CD8-positive, alpha-beta memory T cell (primary cell): ENCODE results near the gene FOXF2. TPM values are rescaled to one million over a fixed set of nuclear protein-coding genes. Genes with fewer than 3 reads are reported as not detected.

Source experiments
- CTCF ChIA-PET: fragments of 350-600 bp; sonication (Branson Sonifier 250); formaldehyde crosslinking; loops from one replicate; lab custom pipeline; 2021; ENCODE audit warnings: antibody characterized with exemption; lab: Charles Lee
- POLR2A ChIA-PET: fragments of 350-600 bp; sonication (Branson Sonifier 250); formaldehyde crosslinking; loops from one replicate; lab custom pipeline; 2021; ENCODE audit warnings: antibody characterized with exemption; lab: Charles Lee
- DNase-seq, 5 donors: peaks; one replicate each; pipeline versions ENCODE4 v3.0.0 to v3.0.0-alpha.2; 2020 to 2022; ENCODE audit warnings: mixed read lengths in 1 of 5
- H3K27ac ChIP-seq: one replicate; pipeline ENCODE4 v1.7.0; 2013; ENCODE audit warnings: low read depth, mild to moderate bottlenecking, low read length, moderate library complexity
- H3K27me3 ChIP-seq: 2 replicates; pipeline ENCODE4 v1.7.0; 2013; ENCODE audit warnings: low read length, mild to moderate bottlenecking; ENCODE audit not compliant: insufficient read depth, poor library complexity, severe bottlenecking
- H3K36me3 ChIP-seq: 2 replicates; pipeline ENCODE4 v1.7.0; 2013; ENCODE audit warnings: mild to moderate bottlenecking, low read length, moderate library complexity; ENCODE audit not compliant: insufficient read depth
- H3K4me1 ChIP-seq: 2 replicates; pipeline ENCODE4 v1.7.0; 2013; ENCODE audit warnings: mild to moderate bottlenecking, low read length, moderate library complexity; ENCODE audit not compliant: insufficient read depth
- H3K4me3 ChIP-seq: 2 replicates; pipeline ENCODE4 v1.7.0; 2013; ENCODE audit warnings: mild to moderate bottlenecking, low read length
- H3K9me3 ChIP-seq: 2 replicates; pipeline ENCODE4 v1.7.0; 2013; ENCODE audit warnings: mild to moderate bottlenecking, low read length
- H3K27ac Mint-ChIP-seq, 8 donors: one replicate each; pipeline ENCODE4 v1.8.0; 2020 to 2021; ENCODE audit warnings: mixed read lengths in 8 of 8, mild to moderate bottlenecking in 6 of 8, inconsistent platforms in 3 of 8, moderate library complexity in 3 of 8
- H3K27me3 Mint-ChIP-seq, 2 donors: one replicate each; pipeline ENCODE4 v1.8.0; 2020 to 2021; ENCODE audit warnings: mixed read lengths in 2 of 2, mild to moderate bottlenecking in 1 of 2, moderate library complexity in 1 of 2
- H3K36me3 Mint-ChIP-seq, 3 donors: one replicate each; pipeline ENCODE4 v1.8.0; 2020 to 2021; ENCODE audit warnings: mixed read lengths in 3 of 3, inconsistent platforms in 1 of 3, mild to moderate bottlenecking in 1 of 3
- H3K4me1 Mint-ChIP-seq, 3 donors: one replicate each; pipeline ENCODE4 v1.8.0; 2020 to 2021; ENCODE audit warnings: mixed read lengths in 3 of 3, inconsistent platforms in 1 of 3, mild to moderate bottlenecking in 1 of 3
- H3K4me3 Mint-ChIP-seq, 7 donors: one replicate each; pipeline ENCODE4 v1.8.0; 2020 to 2021; ENCODE audit warnings: mixed read lengths in 7 of 7, mild to moderate bottlenecking in 6 of 7, moderate library complexity in 4 of 7, inconsistent platforms in 2 of 7
- H3K9me3 Mint-ChIP-seq, 5 donors: one replicate each; pipeline ENCODE4 v1.8.0; 2020 to 2022; ENCODE audit warnings: mixed read lengths in 5 of 5, mild to moderate bottlenecking in 3 of 5, moderate library complexity in 2 of 5, inconsistent platforms in 1 of 5
- polyA plus RNA-seq: library from polyadenylated mRNA; unstranded; fragments of 300-500 nt; fragmentation: Illumina TruSeq; gene quantifications from one replicate; pipeline ENCODE4 v1.2.3, GENCODE V29; 2021
- total RNA-seq, 2 experiments: library from RNA; stranded (reverse); gene quantifications; one replicate each; pipeline ENCODE4 v1.2.3, GENCODE V29; 2021

The FOXF2 gene
- total and polyA plus RNA-seq, 3 experiments from 2014 or later, result not detected

DNA sequence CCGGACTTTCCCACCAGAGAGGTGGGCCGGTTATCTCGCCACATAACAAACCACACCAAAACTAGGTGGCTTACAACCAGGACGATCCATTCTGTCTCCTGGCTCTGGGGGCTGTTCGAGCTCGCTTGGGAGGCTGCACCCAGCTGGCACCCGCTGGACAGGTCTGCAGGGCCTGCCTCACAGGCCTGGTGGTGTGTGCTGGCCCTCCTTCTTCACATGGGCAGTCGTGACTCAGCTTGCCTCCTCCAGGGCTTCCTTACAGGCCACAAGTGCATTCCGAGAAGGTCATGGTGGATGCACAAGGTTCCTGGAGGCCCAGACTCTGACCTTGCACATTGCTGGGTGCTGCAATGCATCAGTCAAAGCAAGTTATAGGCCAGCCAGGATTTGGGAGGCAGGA is 34.2 kb downstream of the FOXF2 start:
- Histone ChIP-seq H3K27ac (no peak overlapping the region), H3K4me1 (no peaks in the 10 kb centered on the region), H3K36me3 (no peaks in the 10 kb centered on the region), H3K4me3 (no peak overlapping the region), H3K27me3 (no peaks in the 10 kb centered on the region), H3K9me3 (no peaks in the 10 kb centered on the region)
- no peak for DNase-seq
- H3K4me1 Mint-ChIP-seq, result peaks cover 0 to 6% (median 3%) of the 10 kb centered on the region in 3 donors
- ChIA-PET CTCF (interaction anchor here (2.0 kb wide), 1 partner anchor 26 kb away, joined by 6 read pairs; no protein-coding TSS in a partner anchor), POLR2A (no interaction called here)
- H3K27me3 Mint-ChIP-seq, result peaks cover 12 to 46% of the 10 kb centered on the region in 2 donors
- no peak overlapping the region for H3K27ac Mint-ChIP-seq
- no peak overlapping the region for H3K4me3 Mint-ChIP-seq
- peaks cover 2 to 10% (median 8%) of the 10 kb centered on the region in 5 donors for H3K9me3 Mint-ChIP-seq
- no peaks in the 10 kb centered on the region for H3K36me3 Mint-ChIP-seq

DNA sequence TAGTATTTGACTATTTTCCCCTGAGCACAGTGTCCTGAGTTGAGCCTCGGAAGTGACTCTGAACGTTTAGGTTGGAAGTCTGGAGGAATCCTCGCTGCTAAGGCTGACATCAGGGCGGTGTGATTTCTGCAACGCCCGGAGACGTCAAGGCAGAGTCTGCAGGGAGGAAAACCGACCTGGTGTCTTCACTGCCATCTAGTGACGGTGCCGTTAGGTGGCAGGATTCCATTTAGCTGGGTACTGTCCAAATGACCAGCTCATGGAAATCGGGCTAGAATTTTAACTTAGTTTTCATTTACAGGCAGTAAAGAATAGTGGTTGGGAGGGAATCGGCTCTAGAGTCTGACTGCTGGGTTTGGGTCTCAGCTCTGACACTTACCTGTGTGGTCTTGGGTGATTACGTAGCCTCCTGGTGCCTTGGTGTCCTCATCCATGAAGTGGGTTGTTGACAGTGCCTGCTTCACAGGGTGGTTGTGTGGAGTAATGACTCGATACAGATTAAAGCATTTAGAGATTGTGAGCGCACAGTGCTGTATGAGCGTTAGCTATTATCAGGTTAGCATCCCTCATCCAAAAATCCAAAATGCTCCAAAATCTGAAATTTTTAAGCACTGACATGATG is 35.0 kb downstream of the FOXF2 start:
- Histone ChIP-seq H3K9me3 (no peaks in the 10 kb centered on the region), H3K27ac (no peak overlapping the region), H3K36me3 (no peaks in the 10 kb centered on the region), H3K27me3 (no peaks in the 10 kb centered on the region), H3K4me1 (no peaks in the 10 kb centered on the region), H3K4me3 (no peak overlapping the region)
- H3K36me3 Mint-ChIP-seq, result no peaks in the 10 kb centered on the region
- no peak for DNase-seq
- H3K27ac Mint-ChIP-seq, result no peak overlapping the region
- H3K4me1 Mint-ChIP-seq, result peaks cover 0 to 6% (median 3%) of the 10 kb centered on the region in 3 donors
- POLR2A ChIA-PET, result no interaction called here
- H3K4me3 Mint-ChIP-seq, result no peak overlapping the region
- peaks cover 2 to 10% (median 8%) of the 10 kb centered on the region in 5 donors for H3K9me3 Mint-ChIP-seq
- peaks cover 12 to 44% of the 10 kb centered on the region in 2 donors for H3K27me3 Mint-ChIP-seq
- CTCF ChIA-PET, result interaction anchor here (0.6 to 4.1 kb wide), 3 partner anchors 12 to 377 kb away, joined by 3 to 20 read pairs (median 6); no protein-coding TSS in a partner anchor

DNA sequence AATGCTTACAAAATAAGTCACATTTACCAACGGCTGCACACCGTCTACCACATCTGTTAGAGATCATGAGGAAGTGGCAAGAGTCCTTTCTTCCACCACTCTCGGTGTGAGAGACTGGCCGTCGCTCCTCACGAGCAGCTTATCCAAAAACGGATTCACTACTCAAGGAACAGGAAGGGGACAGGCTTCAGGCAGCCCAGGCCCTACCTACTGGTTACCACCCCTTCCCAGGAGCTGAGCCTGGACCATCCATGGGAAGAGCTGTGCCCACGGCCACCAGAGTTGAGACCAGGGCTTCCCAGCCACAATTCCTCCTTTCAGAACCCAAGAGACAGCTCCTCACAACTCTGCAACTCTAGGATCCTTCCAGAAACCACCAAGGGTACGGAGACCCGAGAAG is 37.0 kb downstream of the FOXF2 start:
- Histone ChIP-seq H3K4me1 (no peaks in the 10 kb centered on the region), H3K27ac (no peak overlapping the region), H3K9me3 (no peaks in the 10 kb centered on the region), H3K36me3 (no peaks in the 10 kb centered on the region), H3K27me3 (no peaks in the 10 kb centered on the region), H3K4me3 (no peak overlapping the region)
- H3K4me3 Mint-ChIP-seq, result no peak overlapping the region
- peaks cover 0 to 1% (median 0%) of the 10 kb centered on the region in 5 donors for H3K9me3 Mint-ChIP-seq
- POLR2A ChIA-PET, result no interaction called here
- H3K27me3 Mint-ChIP-seq, result peaks cover 12 to 32% of the 10 kb centered on the region in 2 donors
- no peaks in the 10 kb centered on the region for H3K36me3 Mint-ChIP-seq
- H3K4me1 Mint-ChIP-seq, result peaks cover 0 to 6% (median 3%) of the 10 kb centered on the region in 3 donors
- H3K27ac Mint-ChIP-seq, result no peak overlapping the region
- DNase-seq, result no peak
- CTCF ChIA-PET, result interaction anchor here (1.2 to 4.1 kb wide), 2 partner anchors 10 to 26 kb away, joined by 3 to 20 read pairs; no protein-coding TSS in a partner anchor

DNA sequence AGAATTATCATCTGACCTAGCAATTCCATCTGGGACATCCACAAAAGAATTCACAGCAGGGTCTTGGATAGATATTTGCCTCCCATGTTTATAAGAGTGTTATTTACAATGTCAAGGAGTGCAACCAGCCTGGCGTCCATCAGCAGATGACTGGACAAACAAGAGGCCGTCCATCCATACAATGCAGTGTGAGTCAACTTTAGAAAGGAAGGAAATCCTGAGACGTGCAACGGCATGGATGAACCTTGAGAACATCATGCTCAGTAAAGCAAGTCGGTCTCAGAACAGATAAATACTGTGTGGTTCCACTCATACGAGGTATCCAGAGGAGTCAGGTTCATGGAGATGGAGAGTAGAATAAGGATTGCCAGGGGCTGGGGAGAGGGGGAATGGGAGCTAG is 46.4 kb downstream of the FOXF2 start:
- Mint-ChIP-seq H3K36me3 (no peaks in the 10 kb centered on the region), H3K4me3 (no peak overlapping the region), H3K27me3 (peaks cover 27 to 42% of the 10 kb centered on the region in 2 donors), H3K4me1 (no peaks in the 10 kb centered on the region), H3K9me3 (no peaks in the 10 kb centered on the region), H3K27ac (no peak overlapping the region)
- DNase-seq, result no peak
- Histone ChIP-seq H3K27ac (no peak overlapping the region), H3K9me3 (no peaks in the 10 kb centered on the region), H3K4me3 (no peak overlapping the region), H3K36me3 (no peaks in the 10 kb centered on the region), H3K4me1 (no peaks in the 10 kb centered on the region), H3K27me3 (peaks cover 3% of the 10 kb centered on the region)
- ChIA-PET POLR2A (no interaction called here), CTCF (interaction anchor here (1.5 to 3.8 kb wide), 3 partner anchors 10 to 14 kb away, joined by 4 to 20 read pairs (median 10); no protein-coding TSS in a partner anchor)

DNA sequence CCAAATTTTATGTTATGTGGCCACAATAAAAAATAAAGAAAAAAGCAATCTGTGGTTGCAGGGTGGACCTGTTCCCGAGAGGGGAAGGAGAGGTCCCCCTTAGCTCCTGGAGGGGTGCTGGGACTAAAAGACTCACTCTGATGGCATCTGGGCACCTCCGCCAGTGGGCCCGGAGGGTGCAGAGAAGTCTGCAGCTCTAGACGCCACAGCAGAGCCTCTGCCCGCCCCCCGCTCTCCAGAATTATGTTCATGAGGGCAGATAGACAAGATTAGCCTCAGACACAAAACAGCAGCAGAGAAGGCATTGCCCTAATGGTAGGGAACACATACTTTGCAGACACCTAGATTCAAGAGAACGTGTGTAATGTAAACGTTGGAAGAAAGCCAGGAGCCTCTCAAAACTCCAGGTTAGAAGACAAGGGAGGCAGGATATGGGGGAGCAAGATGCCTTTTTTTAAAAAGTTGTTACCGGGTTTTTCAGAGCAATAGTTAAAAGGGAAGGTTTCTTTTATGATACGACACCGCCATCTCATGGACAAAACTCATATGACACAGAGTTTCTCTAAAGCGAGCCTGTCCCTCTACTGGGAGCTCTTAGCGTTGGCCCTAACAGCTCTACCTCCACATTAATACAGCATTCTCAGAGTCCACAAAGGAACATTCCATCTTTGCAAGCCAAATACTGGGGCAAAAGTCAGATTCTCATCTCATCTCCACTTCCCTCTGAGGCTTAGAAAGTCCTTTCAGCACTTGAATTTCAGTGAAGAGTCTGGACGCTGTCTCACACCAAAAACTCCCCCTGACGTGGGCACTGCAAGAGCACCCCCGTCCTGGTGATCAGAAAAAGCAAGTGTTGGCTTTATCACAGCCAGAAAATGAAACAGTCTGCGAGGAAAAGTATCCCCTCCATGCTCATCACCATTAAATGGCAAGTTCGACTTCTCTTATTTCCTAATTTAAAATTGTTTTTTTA is 47.2 kb downstream of the FOXF2 start:
- no peaks in the 10 kb centered on the region for H3K36me3 Mint-ChIP-seq
- peaks cover 27 to 42% of the 10 kb centered on the region in 2 donors for H3K27me3 Mint-ChIP-seq
- Histone ChIP-seq H3K36me3 (no peaks in the 10 kb centered on the region), H3K4me1 (no peaks in the 10 kb centered on the region), H3K27ac (no peak overlapping the region), H3K4me3 (no peak overlapping the region), H3K27me3 (peaks cover 3% of the 10 kb centered on the region), H3K9me3 (no peaks in the 10 kb centered on the region)
- peak in 2 of 5 donors; percentile 29 for DNase-seq
- H3K27ac Mint-ChIP-seq, result no peak overlapping the region
- no peaks in the 10 kb centered on the region for H3K4me1 Mint-ChIP-seq
- H3K9me3 Mint-ChIP-seq, result no peaks in the 10 kb centered on the region
- CTCF ChIA-PET, result interaction anchor here (0.7 to 3.8 kb wide), 6 partner anchors 10 to 843 kb away, joined by 3 to 20 read pairs (median 4); no protein-coding TSS in a partner anchor
- no peak overlapping the region for H3K4me3 Mint-ChIP-seq
- POLR2A ChIA-PET, result no interaction called here

DNA sequence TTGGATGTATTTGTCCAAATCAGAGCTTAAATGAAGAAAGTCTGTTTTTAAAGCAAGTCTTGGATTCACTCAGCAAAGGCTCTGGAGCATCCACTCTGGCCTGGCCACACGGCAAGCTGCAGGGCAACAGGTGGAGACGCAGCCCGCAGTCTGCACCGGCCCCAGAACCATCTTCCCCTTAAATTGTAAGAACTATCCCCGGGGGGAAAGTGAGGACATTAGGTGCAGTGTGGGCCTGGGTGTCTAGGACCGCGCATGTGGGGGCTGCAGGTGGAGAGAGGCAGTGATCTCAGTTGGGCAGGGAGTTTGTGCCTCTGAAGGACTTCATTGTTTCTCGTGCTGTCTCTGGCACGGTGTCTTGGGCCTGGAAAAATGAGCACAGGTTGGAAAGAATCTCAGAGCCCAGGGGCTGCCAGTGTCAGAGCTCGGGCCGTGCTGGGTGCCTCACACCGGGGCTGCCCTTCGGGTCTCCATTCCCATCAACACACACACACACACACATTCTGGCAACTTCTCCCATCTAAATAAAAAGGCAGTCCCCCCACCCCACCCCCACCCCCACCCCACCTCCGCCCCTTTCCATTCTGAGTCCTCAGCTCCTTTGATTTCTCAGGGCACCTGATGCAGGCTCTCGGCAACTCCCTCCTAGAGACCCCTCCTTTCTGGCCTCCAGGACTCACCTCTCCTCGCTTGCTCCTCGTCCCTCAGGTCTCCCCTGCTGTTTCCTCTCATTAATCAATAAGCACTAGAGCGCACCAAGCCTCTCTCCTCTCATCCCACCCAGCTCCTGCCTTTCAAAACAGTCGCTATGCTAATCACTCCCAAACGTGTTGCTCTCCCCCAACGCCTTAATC is 48.4 kb downstream of the FOXF2 start:
- no peaks in the 10 kb centered on the region for H3K9me3 ChIP-seq
- no peak overlapping the region for H3K4me3 Mint-ChIP-seq
- ChIA-PET POLR2A (no interaction called here), CTCF (interaction anchor here (1.6 to 3.8 kb wide), 3 partner anchors 12 to 844 kb away, joined by 5 to 20 read pairs (median 10); no protein-coding TSS in a partner anchor)
- H3K4me1 ChIP-seq, result no peaks in the 10 kb centered on the region
- no peak overlapping the region for H3K27ac ChIP-seq
- H3K36me3 Mint-ChIP-seq, result no peaks in the 10 kb centered on the region
- H3K27me3 ChIP-seq, result peaks cover 3% of the 10 kb centered on the region
- peaks cover 0 to 2% (median 0%) of the 10 kb centered on the region in 5 donors for H3K9me3 Mint-ChIP-seq
- H3K36me3 ChIP-seq, result no peaks in the 10 kb centered on the region
- peaks cover 28 to 42% of the 10 kb centered on the region in 2 donors for H3K27me3 Mint-ChIP-seq
- DNase-seq, result no peak
- H3K27ac Mint-ChIP-seq, result no peak overlapping the region
- no peak overlapping the region for H3K4me3 ChIP-seq
- H3K4me1 Mint-ChIP-seq, result no peaks in the 10 kb centered on the region

DNA sequence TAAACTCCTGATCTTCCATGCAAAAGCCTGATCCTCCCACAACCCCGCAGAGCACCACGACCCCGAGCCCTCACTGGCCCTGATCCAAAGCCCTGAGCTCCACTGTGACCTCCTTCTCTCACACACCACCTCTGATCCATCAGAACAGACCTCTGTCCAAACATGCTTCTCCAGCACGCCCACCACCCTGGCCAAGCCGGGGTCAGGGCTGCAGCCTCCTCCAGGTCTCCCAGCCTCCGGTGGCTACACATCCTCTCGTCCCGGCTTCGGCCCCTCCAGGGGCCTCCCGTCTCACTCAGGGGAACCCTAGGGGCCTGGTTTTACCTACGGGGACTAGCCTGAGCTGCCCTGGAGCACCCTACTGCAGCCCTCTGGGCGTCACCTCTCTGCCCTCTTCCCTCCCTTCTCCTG is 49.1 kb downstream of the FOXF2 start:
- ChIA-PET POLR2A (no interaction called here), CTCF (no interaction called here)
- H3K36me3 Mint-ChIP-seq, result no peaks in the 10 kb centered on the region
- Histone ChIP-seq H3K27me3 (peaks cover 3% of the 10 kb centered on the region), H3K36me3 (no peaks in the 10 kb centered on the region), H3K4me3 (no peak overlapping the region), H3K27ac (no peak overlapping the region), H3K4me1 (no peaks in the 10 kb centered on the region), H3K9me3 (no peaks in the 10 kb centered on the region)
- H3K9me3 Mint-ChIP-seq, result peaks cover 0 to 2% (median 0%) of the 10 kb centered on the region in 5 donors
- peaks cover 28 to 39% of the 10 kb centered on the region in 2 donors for H3K27me3 Mint-ChIP-seq
- no peaks in the 10 kb centered on the region for H3K4me1 Mint-ChIP-seq
- no peak for DNase-seq
- no peak overlapping the region for H3K27ac Mint-ChIP-seq
- no peak overlapping the region for H3K4me3 Mint-ChIP-seq
